HT-29 (cell line): ENCODE data around the gene SPSB3. TPM values are rescaled to one million over a fixed set of nuclear protein-coding genes. Genes with fewer than 3 reads are reported as not detected.
"Not testable (repeated sequence)": the region's sequence is repeated elsewhere in the genome, so short reads cannot be mapped to it uniquely, and the experiment has no call there.

Experiments
- DNase-seq: peaks from one replicate; pipeline ENCODE4 v3.0.0-alpha.2; 2015; ENCODE audit warnings: low spot score
- small RNA-seq: library from RNA; depleted of rRNA; stranded (forward); fragments of <200 nt; gene quantifications from one replicate; pipeline ENCODE3, GENCODE V24; 2014
- total RNA-seq: library from RNA; depleted of rRNA; stranded (reverse); fragments of >200 nt; shearing (Covaris generic); gene quantifications from 2 replicates; pipeline ENCODE4 v1.2.3, GENCODE V29; 2014; rRNA removed

The SPSB3 gene
- total RNA-seq, 1 experiment from 2014 or later, result 96.9 TPM

GRCh38 chr16:1743376-1744337, 38.7 kb downstream of the SPSB3 start:
- DNase-seq, result no peak

DNA sequence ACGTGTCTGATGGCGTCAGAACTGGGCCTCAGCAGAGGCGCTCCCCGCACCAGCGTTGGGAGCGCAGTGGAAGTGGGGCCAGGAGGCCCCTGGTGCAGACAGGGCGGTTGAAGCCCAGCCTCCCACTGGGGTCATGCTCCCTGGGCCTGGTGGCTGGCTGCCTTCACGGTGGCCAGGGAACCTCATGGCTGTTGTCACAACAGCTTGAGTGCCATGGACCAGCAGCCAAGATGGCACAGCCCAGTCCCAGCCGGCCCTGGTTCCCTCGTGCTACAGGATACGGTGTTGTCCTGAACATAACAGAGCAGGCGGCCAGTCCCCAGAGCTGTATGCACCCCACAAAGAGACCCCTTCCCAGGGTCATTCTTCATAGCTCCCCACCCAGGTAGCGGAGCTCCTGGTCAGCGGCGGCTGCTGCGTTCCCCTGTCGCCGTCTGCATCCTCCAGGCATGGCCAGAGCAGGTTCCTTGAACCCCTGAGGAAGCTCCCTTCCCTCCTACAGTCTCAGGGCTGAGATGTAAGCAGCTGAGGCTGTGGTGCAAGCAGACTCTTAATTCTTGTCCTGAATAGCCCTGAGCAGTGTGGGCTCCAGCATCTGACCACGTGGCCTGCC, 40.7 kb downstream of the SPSB3 start:
- no peak for DNase-seq

DNA sequence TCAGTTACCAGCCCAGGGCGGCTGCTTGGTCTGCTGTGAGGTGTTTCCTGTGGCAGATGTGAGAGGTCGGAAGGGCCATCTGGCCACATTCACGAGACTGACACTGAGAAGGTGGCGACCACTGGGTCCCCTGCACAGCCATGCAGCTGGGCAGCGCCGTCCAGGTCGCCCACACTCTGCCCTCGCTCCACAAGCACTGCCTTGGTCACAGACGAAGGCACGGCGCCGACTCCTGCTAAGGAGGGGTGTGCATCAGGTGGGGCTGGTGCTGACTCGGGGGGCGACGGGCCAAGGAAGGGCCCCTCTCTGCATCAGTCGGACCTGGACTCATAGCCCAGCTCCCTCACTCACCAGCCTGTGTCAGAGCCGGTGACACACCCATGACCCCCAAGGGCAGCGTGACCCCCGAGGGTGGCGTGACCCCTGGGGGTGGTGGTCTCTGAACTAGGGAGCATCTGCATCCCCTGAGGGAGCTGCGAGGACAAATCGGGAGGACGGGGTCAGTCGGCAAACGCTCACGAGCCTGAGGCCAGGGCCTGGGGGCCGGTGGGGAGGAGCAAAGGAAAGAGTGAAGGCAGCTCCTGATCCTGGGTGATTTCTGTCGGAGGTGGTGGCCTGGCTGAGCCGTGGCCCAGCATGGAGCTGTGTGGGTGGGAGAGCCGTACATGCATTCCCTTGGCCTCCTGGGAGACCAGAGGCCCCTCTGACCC, 41.4 kb downstream of the SPSB3 start:
- DNase-seq, result no peak

- no peak for DNase-seq
Measured at GRCh38 chr16:1740234-1740633, 42.1 kb downstream of the SPSB3 start.

GRCh38 chr16:1734816-1735215, 47.6 kb downstream of the SPSB3 start:
- no peak for DNase-seq

DNA sequence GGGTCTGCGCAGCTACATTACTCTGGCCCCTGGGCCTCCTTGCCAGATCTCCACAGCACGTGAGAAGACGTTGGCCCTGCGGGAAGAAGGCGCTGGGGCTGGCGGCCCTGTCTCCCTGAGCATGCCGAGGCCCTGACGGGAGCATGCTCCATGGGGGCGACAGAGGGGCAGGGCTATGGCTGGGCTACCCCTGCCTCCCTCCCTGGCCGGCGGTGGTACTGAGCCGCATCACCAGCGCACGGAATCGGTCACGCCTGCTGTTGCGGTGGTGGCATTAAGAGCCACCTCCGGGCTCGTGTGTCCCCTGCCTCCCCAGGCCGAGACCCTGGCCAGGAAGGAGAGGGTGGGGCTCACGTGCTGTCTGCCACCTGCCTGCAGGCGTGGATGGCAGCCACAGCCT, 48.2 kb downstream of the SPSB3 start:
- no peak for DNase-seq

DNA sequence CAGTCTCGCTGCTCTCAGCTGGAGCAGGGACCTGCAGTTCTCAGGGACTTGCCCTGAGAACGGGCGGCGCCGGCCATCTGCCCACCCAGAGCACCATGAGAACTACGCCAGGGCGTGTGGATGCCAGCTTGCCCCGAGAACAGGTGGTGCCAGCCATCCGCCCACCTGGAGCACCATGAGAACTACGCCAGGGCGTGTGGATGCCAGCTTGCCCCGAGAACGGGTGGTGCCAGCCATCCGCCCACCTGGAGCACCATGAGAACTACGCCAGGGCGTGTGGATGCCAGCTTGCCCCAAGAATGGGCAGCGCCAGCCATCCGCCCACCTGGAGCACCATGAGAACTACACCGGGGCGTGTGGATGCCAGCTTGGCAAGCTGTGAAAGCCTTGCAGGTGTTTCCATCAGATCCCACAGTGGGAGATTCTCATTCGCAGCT, 49.8 kb downstream of the SPSB3 start:
- not testable (repeated sequence) for DNase-seq

GRCh38 chr16:1732071-1732470, 50.3 kb downstream of the SPSB3 start:
- DNase-seq, result no peak

GRCh38 chr16:1731603-1732002, 50.8 kb downstream of the SPSB3 start:
- no peak for DNase-seq

DNA sequence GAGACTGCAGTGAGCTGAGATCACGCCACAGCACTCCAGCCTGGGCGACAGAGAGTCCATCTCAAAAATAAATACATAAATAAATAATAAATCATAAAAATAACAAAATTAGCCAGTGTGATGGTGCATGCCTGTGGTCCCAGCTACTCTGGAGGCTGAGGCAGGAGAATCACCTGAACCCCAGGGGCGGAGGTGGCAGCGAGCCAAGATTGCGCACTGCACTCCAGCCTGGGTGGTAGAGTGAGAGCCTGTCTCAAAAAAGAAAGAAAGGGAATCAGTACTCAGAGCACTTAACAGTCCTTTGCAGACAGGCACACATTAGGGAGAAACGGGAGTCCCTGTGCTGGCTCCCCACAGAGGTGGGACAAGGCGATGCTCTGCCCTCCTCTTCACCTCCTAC, 51.3 kb downstream of the SPSB3 start:
- no peak for DNase-seq

- no peak for DNase-seq
Measured at GRCh38 chr16:1729445-1729844, 52.9 kb downstream of the SPSB3 start.

GRCh38 chr16:1729026-1729425, 53.3 kb downstream of the SPSB3 start:
- DNase-seq, result no peak

DNA sequence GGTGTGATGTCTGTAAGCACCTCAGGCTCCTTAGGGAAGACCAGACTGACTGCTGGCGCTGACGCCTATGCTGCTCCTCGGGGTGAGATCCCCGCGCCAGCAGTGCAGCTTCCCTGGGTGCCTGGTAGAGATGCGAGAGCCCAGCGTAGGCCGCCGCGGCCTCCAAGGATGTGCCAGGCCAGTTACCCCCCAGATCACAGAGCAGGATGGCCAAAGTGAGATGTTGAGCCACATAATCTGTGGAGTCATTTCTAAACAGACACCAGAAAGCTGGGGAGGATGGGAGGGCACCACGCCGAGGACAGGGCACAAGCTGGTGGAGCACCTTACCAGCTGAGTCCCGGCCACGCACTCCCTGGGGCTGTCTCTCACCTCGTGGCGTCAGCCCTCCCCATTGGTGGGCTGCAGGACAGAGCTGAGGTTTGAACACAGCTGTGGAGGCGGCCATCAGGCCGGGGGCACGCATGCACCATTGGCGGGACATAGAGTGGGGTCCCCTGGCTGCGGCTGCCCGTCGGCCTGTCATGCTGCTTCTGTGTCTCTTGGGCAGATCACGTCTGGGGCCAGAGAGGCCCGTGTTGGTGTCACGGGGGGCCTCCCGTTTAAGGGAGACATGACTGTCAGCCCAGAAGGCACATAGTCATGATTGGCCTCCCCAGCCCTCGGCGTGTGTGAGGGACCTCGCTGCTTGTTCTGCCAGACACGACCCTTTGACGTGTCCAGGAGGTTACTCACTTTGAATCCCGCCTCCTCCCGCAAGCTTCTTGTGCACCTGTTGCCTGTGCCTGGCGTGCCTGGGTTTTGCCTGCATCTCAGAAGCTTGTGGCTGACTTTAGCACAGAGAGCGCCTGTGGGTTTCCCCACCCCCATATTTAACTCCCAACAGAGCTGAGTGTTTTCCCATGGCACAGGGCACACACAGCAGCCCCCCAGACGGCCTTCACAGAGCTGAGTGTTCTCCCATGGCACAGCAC, 54.4 kb downstream of the SPSB3 start:
- DNase-seq, result no peak

Small RNA genes within 50 kb of the gene (small RNA-seq; reads per million reads assigned to genes)
- not detected for gene MIR3177

Other genes starting within 250 kb of the SPSB3 start
- gene TMEM204, start 248.9 kb downstream of the SPSB3 start, total RNA-seq, result 0.61 and 0.78 TPM in 2 replicates
- gene IFT140, start 170.5 kb downstream of the SPSB3 start, total RNA-seq, result 12.5 and 16.3 TPM in 2 replicates
- 9.7 and 10.6 TPM in 2 replicates for gene CRAMP1, start 170.2 kb downstream of the SPSB3 start, total RNA-seq
- gene JPT2, start 104.3 kb downstream of the SPSB3 start, total RNA-seq, result 96.1 and 106 TPM in 2 replicates
- gene MAPK8IP3, start 76.4 kb downstream of the SPSB3 start, total RNA-seq, result 91.6 and 120 TPM in 2 replicates
- gene NME3, start 11.0 kb downstream of the SPSB3 start, total RNA-seq, result 186 and 224 TPM in 2 replicates
- 75.6 and 84.1 TPM in 2 replicates for gene EME2, start 9.8 kb downstream of the SPSB3 start, total RNA-seq
- gene MRPS34, start 9.4 kb downstream of the SPSB3 start, total RNA-seq, result 355 and 493 TPM in 2 replicates
- 215 and 217 TPM in 2 replicates for gene NUBP2, start 389 bp upstream of the SPSB3 start, total RNA-seq
- 0.08 TPM in 1 of 2 replicates, not detected in the other for gene IGFALS, start 11.1 kb upstream of the SPSB3 start, total RNA-seq
- 81.9 and 85.2 TPM in 2 replicates for gene HAGH, start 44.3 kb upstream of the SPSB3 start, total RNA-seq
- 85.5 and 92.5 TPM in 2 replicates for gene FAHD1, start 44.6 kb upstream of the SPSB3 start, total RNA-seq
- gene MEIOB, start 89.6 kb upstream of the SPSB3 start, total RNA-seq, result not detected in 2 replicates
- not detected in 2 replicates for gene HS3ST6, start 135.8 kb upstream of the SPSB3 start, total RNA-seq
- 31.7 and 35.7 TPM in 2 replicates for gene MSRB1, start 160.6 kb upstream of the SPSB3 start, total RNA-seq
- gene RPL3L, start 172.1 kb upstream of the SPSB3 start, total RNA-seq, result not detected in 2 replicates
- gene NDUFB10, start 177.0 kb upstream of the SPSB3 start, total RNA-seq, result 415 and 426 TPM in 2 replicates
- gene RPS2, start 182.3 kb upstream of the SPSB3 start, total RNA-seq, result 4,154 and 4,232 TPM in 2 replicates
- not detected in 2 replicates for gene RNF151, start 184.3 kb upstream of the SPSB3 start, total RNA-seq
- gene TBL3, start 189.5 kb upstream of the SPSB3 start, total RNA-seq, result 134 and 140 TPM in 2 replicates
- 141 and 161 TPM in 2 replicates for gene NOXO1, start 198.9 kb upstream of the SPSB3 start, total RNA-seq
- gene GFER, start 201.6 kb upstream of the SPSB3 start, total RNA-seq, result 51.7 and 70.3 TPM in 2 replicates
- gene SYNGR3, start 207.4 kb upstream of the SPSB3 start, total RNA-seq, result 1.9 and 2.3 TPM in 2 replicates
- 42.9 and 49.0 TPM in 2 replicates for gene ZNF598, start 227.2 kb upstream of the SPSB3 start, total RNA-seq
- 0.91 and 2.7 TPM in 2 replicates for gene NPW, start 237.2 kb upstream of the SPSB3 start, total RNA-seq
- gene NHERF2, start 244.3 kb upstream of the SPSB3 start, total RNA-seq, result 258 and 259 TPM in 2 replicates